Fibroblast of the conjunctiva (primary cell): Measurements from ENCODE around the gene MS4A4A.

Experiments used
- DNase-seq: peaks from one replicate; pipeline ENCODE4 v3.0.0-alpha.2; 2010; ENCODE audit warnings: low read depth

Gene MS4A4A

GRCh38 chr11:60349990-60350389 is 69.5 kb downstream of the MS4A4A start:
- no peak for DNase-seq

- DNase-seq: no peak
Measured at GRCh38 chr11:60357771-60358170, 77.3 kb downstream of the MS4A4A start.
